ENCODE measurements around the gene KBTBD8. TPM values are rescaled to one million over a fixed set of nuclear protein-coding genes. Genes with fewer than 3 reads are reported as not detected.

The KBTBD8 gene
- total RNA-seq, 2 donors from 2014 or later = 1.0 to 8.0 TPM

GRCh38 chr3:67059443-67059842 lies 61.3 kb downstream of the KBTBD8 start:
- H3K4me3 ChIP-seq = no peak overlapping the region
- H3K4me1 ChIP-seq (replicated peaks) = no peaks in the 10 kb centered on the region
- no peak overlapping the region for H3K27ac ChIP-seq
- intact Hi-C loops (cut with DNase I) = no loop called here
- H3K9me3 ChIP-seq = no peaks in the 10 kb centered on the region
- H3K27me3 ChIP-seq (replicated peaks; ENCODE audit: insufficient read depth) = no peaks in the 10 kb centered on the region
- DNase-seq (ENCODE audit: low spot score) = no peak
- WGBS = 83% methylated on average over 2 of the region's 2 CpGs
- no peaks in the 10 kb centered on the region for H3K36me3 ChIP-seq
- TF ChIP-seq CTCF (IDR thresholded peaks at IDR 0.05) (no peak), POLR2AphosphoS5 (IDR thresholded peaks at IDR 0.05) (no peak), POLR2A (IDR thresholded peaks at IDR 0.05) (no peak)
